Astrocyte (in vitro differentiated cells and primary cell): Measurements from ENCODE around the gene DOC2A. TPM values are rescaled to one million over a fixed set of nuclear protein-coding genes. Genes with fewer than 3 reads are reported as not detected.

Experiments used
- DNase-seq: peaks from one replicate; pipeline ENCODE4 v3.0.0-alpha.2; 2010; ENCODE audit warnings: low read depth
- FAIRE-seq: peaks from 2 replicates; lab custom pipeline; 2011; peaks lifted over from hg19 to GRCh38; lab: Jason Lieb, UNC
- H2AFZ ChIP-seq: 2 replicates; pipeline ENCODE4 v1.6.0; 2012; ENCODE audit warnings: low read depth, low read length, inconsistent platforms
- H3K27ac ChIP-seq: 2 replicates; pipeline ENCODE4 v1.5.1; 2011; ENCODE audit warnings: low read depth, low read length, inconsistent platforms
- H3K27me3 ChIP-seq: 2 replicates; pipeline ENCODE4 v1.6.0; 2011; ENCODE audit warnings: low read length, inconsistent platforms; ENCODE audit not compliant: insufficient read depth
- H3K36me3 ChIP-seq: 2 replicates; pipeline ENCODE4 v1.5.1; 2011; ENCODE audit warnings: low read length, inconsistent platforms; ENCODE audit not compliant: insufficient read depth
- H3K4me1 ChIP-seq: 2 replicates; pipeline ENCODE4 v1.5.1; 2011; ENCODE audit warnings: low read length, inconsistent platforms; ENCODE audit not compliant: insufficient read depth
- H3K4me2 ChIP-seq: 2 replicates; pipeline ENCODE4 v1.6.0; 2012; ENCODE audit warnings: low read length, inconsistent platforms
- H3K4me3 ChIP-seq: 2 replicates; pipeline ENCODE4 v1.5.1; 2011; ENCODE audit warnings: low read depth, mild to moderate bottlenecking, low read length, inconsistent platforms; ENCODE audit not compliant: insufficient read depth
- H3K79me2 ChIP-seq: 2 replicates; pipeline ENCODE4 v1.6.0; 2012; ENCODE audit warnings: mild to moderate bottlenecking, low read length, inconsistent platforms; ENCODE audit not compliant: insufficient read depth
- H3K9ac ChIP-seq: 2 replicates; pipeline ENCODE4 v1.6.0; 2012; ENCODE audit warnings: mild to moderate bottlenecking, low read length, inconsistent platforms
- H3K9me3 ChIP-seq: 2 replicates; pipeline ENCODE4 v1.5.1; 2012; ENCODE audit warnings: low read depth, mild to moderate bottlenecking, low read length, inconsistent platforms; ENCODE audit not compliant: insufficient read depth
- H4K20me1 ChIP-seq: 2 replicates; pipeline ENCODE4 v1.6.0; 2012; ENCODE audit warnings: low read length, inconsistent platforms; ENCODE audit not compliant: insufficient read depth
- H3K27ac Mint-ChIP-seq: one replicate; pipeline ENCODE4 v1.8.0; 2021; ENCODE audit warnings: mild to moderate bottlenecking, mixed read lengths; ENCODE audit not compliant: unreplicated experiment
- H3K27me3 Mint-ChIP-seq: one replicate; pipeline ENCODE4 v1.8.0; 2021; ENCODE audit warnings: low read depth, mixed read lengths; ENCODE audit not compliant: unreplicated experiment
- H3K36me3 Mint-ChIP-seq: one replicate; pipeline ENCODE4 v1.8.0; 2021; ENCODE audit warnings: low read depth, mixed read lengths; ENCODE audit not compliant: unreplicated experiment
- H3K4me1 Mint-ChIP-seq: one replicate; pipeline ENCODE4 v1.8.0; 2021; ENCODE audit warnings: low read depth, mixed read lengths; ENCODE audit not compliant: unreplicated experiment
- H3K4me3 Mint-ChIP-seq: one replicate; pipeline ENCODE4 v1.8.0; 2021; ENCODE audit warnings: mild to moderate bottlenecking, moderate library complexity, mixed read lengths; ENCODE audit not compliant: unreplicated experiment
- H3K9me3 Mint-ChIP-seq: one replicate; pipeline ENCODE4 v1.8.0; 2021; ENCODE audit warnings: mild to moderate bottlenecking, mixed read lengths; ENCODE audit not compliant: unreplicated experiment
- EZH2 ChIP-seq: IDR thresholded peaks from 2 replicates; pipeline ENCODE4 v1.6.1; 2012; ENCODE audit warnings: mild to moderate bottlenecking, low read length, inconsistent platforms; ENCODE audit not compliant: insufficient read depth
- total RNA-seq: library from RNA; stranded (reverse); gene quantifications from 2 replicates; pipeline ENCODE4 v1.2.1, GENCODE V29; 2021
- TF ChIP-seq, protein P1 (sequence below): IDR thresholded peaks from 2 replicates; pipeline ENCODE4 v1.5.1; 2011; ENCODE audit warnings: low read depth, mild to moderate bottlenecking, inconsistent platforms, low read length, moderate library complexity; ENCODE audit not compliant: insufficient read depth

Gene DOC2A
- total RNA-seq, 1 donor from 2014 or later: 0.89 TPM

DNA sequence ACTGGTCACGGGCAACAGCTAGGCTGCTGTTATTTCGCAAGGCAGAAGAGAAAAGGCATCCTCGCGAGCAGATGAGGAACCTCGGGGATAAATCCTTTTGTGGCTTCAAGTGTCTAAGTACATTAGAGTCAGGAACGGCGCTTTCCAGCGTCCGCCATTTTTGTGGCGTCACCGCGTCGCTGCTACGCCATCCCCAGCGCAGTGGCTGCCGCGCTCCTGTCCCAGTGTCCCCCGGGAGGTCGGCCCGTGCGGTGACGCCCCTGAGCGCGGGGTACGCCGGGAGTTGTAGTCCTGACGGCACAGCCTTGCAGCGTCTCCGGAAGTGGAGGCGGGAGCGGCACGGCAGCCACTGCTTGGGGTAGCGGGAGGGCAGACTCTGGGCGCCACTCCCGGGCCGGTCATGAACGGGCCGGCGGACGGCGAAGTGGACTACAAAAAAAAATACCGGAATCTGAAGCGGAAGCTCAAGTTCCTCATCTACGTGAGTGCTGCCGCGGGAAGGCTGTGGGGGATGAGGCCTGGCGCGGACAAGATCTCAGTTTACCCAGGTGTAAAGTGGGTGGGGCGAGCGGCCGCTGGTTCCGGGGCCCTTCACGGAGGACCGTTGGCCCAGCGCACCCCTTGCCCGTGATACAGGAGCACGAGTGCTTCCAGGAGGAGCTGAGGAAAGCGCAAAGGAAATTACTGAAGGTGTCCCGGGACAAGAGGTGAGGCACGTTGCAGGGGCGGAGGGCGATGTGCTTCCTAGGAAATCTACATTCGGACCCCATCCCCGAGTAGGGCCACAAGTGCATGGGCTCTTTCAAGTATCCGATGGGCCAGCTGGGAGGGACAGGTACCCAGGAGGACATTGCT is 14.7 kb downstream of the DOC2A start, which contains the start of gene INO80E:
Gene INO80E (plus strand): TSS at position 331 of the 855 bp plus-strand sequence. CDS start 70 bp downstream, at position 401.
- peak within 1 kb of the TSS; percentile 86 for H3K4me2 ChIP-seq
- Mint-ChIP-seq H3K36me3 (peaks cover 7% of the 10 kb centered on the region), H3K9me3 (no peaks in the 10 kb centered on the region), H3K4me1 (peaks cover 8% of the 10 kb centered on the region), H3K27me3 (no peaks in the 10 kb centered on the region), H3K4me3 (peak within 1 kb of the TSS; percentile 98), H3K27ac (peak within 1 kb of the TSS; percentile 26)
- peaks cover 12% of the 10 kb centered on the region for H3K4me1 ChIP-seq
- H3K27me3 ChIP-seq: no peaks in the 10 kb centered on the region
- H3K4me3 ChIP-seq: peak within 1 kb of the TSS; percentile 79
- H3K79me2 ChIP-seq: peaks cover 18% of the 10 kb centered on the region
- peak; percentile 85 for DNase-seq
- H3K9ac ChIP-seq: peak within 1 kb of the TSS; percentile 87
- peak within 1 kb of the TSS; percentile 79 for H2AFZ ChIP-seq
- no peaks in the 10 kb centered on the region for H3K9me3 ChIP-seq
- H3K36me3 ChIP-seq: peaks cover 10% of the 10 kb centered on the region
- no peak for TF ChIP-seq EZH2
- TF ChIP-seq, protein P1, sequence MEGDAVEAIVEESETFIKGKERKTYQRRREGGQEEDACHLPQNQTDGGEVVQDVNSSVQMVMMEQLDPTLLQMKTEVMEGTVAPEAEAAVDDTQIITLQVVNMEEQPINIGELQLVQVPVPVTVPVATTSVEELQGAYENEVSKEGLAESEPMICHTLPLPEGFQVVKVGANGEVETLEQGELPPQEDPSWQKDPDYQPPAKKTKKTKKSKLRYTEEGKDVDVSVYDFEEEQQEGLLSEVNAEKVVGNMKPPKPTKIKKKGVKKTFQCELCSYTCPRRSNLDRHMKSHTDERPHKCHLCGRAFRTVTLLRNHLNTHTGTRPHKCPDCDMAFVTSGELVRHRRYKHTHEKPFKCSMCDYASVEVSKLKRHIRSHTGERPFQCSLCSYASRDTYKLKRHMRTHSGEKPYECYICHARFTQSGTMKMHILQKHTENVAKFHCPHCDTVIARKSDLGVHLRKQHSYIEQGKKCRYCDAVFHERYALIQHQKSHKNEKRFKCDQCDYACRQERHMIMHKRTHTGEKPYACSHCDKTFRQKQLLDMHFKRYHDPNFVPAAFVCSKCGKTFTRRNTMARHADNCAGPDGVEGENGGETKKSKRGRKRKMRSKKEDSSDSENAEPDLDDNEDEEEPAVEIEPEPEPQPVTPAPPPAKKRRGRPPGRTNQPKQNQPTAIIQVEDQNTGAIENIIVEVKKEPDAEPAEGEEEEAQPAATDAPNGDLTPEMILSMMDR: no peak
- H3K27ac ChIP-seq: peak within 1 kb of the TSS; percentile 90
- FAIRE-seq: peak; percentile 50
- H4K20me1 ChIP-seq: peaks cover 14% of the 10 kb centered on the region

DNA sequence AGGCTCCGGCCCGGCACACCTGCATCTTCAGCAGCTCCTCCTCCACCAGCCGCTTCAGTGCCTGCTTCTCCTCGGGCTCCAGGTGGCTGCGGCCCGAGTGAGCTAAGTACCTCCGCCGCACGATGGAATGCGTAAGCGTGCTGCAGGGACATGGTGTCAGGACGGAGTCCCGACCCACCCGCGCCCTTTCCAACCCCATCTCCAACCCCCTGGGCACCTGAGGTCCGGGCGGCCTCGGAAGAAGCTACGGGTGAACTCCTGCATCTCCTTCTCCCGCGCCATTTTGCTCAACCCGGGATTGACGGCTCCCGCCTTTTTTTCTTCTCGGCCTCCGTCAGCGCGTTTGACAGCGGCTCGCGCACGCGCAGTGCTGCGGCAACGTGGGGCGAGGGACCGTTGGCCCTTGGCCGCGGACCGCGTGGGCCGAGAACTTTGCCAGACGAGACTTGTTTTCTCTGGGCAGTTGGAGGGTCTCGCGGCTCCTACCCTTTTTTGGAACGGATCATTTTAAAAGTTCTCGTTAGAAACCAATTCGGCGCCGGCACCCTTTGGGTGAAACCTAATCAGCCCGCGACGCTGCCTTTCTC is 15.4 kb downstream of the DOC2A start, which contains the start of gene HIRIP3:
Gene HIRIP3 (minus strand): TSS at position 294 of the 587 bp plus-strand sequence. CDS start 12 bp downstream, at position 282.
- no peaks in the 10 kb centered on the region for H3K9me3 Mint-ChIP-seq
- peak within 1 kb of the TSS; percentile 79 for H3K4me3 ChIP-seq
- H3K4me3 Mint-ChIP-seq: peak within 1 kb of the TSS; percentile 98
- H3K4me1 ChIP-seq: peaks cover 12% of the 10 kb centered on the region
- H3K79me2 ChIP-seq: peaks cover 18% of the 10 kb centered on the region
- peaks cover 10% of the 10 kb centered on the region for H3K36me3 ChIP-seq
- peaks cover 9% of the 10 kb centered on the region for H3K36me3 Mint-ChIP-seq
- no peak for FAIRE-seq
- peak within 1 kb of the TSS; percentile 79 for H2AFZ ChIP-seq
- no peaks in the 10 kb centered on the region for H3K27me3 ChIP-seq
- TF ChIP-seq EZH2: no peak
- TF ChIP-seq, protein P1: no peak
- H3K4me1 Mint-ChIP-seq: peaks cover 8% of the 10 kb centered on the region
- peak within 1 kb of the TSS; percentile 90 for H3K27ac ChIP-seq
- DNase-seq: peak; percentile 29
- peaks cover 14% of the 10 kb centered on the region for H4K20me1 ChIP-seq
- H3K27me3 Mint-ChIP-seq: no peaks in the 10 kb centered on the region
- peak within 1 kb of the TSS; percentile 86 for H3K4me2 ChIP-seq
- peak within 1 kb of the TSS; percentile 26 for H3K27ac Mint-ChIP-seq
- no peaks in the 10 kb centered on the region for H3K9me3 ChIP-seq
- peak within 1 kb of the TSS; percentile 87 for H3K9ac ChIP-seq
